Measurements from ENCODE around the gene TRIM8. TPM values are rescaled to one million over a fixed set of nuclear protein-coding genes. Genes with fewer than 3 reads are reported as not detected.

TRIM8 gene
- total RNA-seq, 1 experiment from 2014 or later = 91.6 TPM

GRCh38 chr10:102645388-102645740, 1.1 kb downstream of the TRIM8 start:
- no peaks in the 10 kb centered on the region for H3K27me3 ChIP-seq (ENCODE audit: insufficient read depth, low read length)
- peaks cover 17 to 44% of the 10 kb centered on the region in 2 experiments for H3K4me1 ChIP-seq (ENCODE audit: control insufficient read depth in 1 of 2, insufficient read depth in 2 of 2, low read length in 2 of 2)
- H4K20me1 ChIP-seq (ENCODE audit: insufficient read depth) = no peaks in the 10 kb centered on the region; the same call in 1 of the 2 replicates
- peak overlapping the region; percentile 67 for H3K9ac ChIP-seq (ENCODE audit: low read length)
- intact Hi-C loops (cut with micrococcal nuclease) = loop anchor here (2.0 kb wide), 1 partner anchor 69 kb away; the partner anchor contains the start of genes ARL3 and SFXN2
- RAD21 ChIA-PET (ENCODE audit: low non-redundant PET in 1 of 2, low total read pairs in 2 of 2, uncharacterized antibody in 2 of 2, unreplicated experiment in 2 of 2) = interaction anchor here in 1 of 2 experiments (1.3 kb wide), 1 partner anchor 24 kb away, joined by 9 read pairs; no protein-coding TSS in a partner anchor
- H3K9me2 ChIP-seq (ENCODE audit: insufficient read depth) = no peaks in the 10 kb centered on the region
- peaks cover 2 to 12% of the 10 kb centered on the region in 2 experiments; a peak in 1 of 4 replicates for H3K36me3 ChIP-seq (ENCODE audit: control insufficient read depth in 1 of 2, insufficient read depth in 2 of 2, low read length in 2 of 2)
- peak overlapping the region; percentile 86 for H3K27ac ChIP-seq (ENCODE audit: low read depth, low read length)
- CTCF ChIA-PET = interaction anchor here (0.7 to 2.8 kb wide), 8 partner anchors 25 to 415 kb away, joined by 3 to 13 read pairs (median 5); partner anchors contain the start of genes ACTR1A and SUFU
- peak; percentile 39 for DNase-seq (ENCODE audit: low read depth, low spot score)
- H3K79me2 ChIP-seq (ENCODE audit: insufficient read depth, low read length) = peaks cover 62% of the 10 kb centered on the region
- peak; percentile 1 for ATAC-seq
- no peak overlapping the region for H2AFZ ChIP-seq (ENCODE audit: low read depth, low read length, poor library complexity, severe bottlenecking)
- H3K4me3 ChIP-seq (replicated peaks in 1 of 2; ENCODE audit: low read depth in 1 of 2, low read length in 2 of 2) = peak overlapping the region; percentile 79 to 97
- no peaks in the 10 kb centered on the region for H3K9me3 ChIP-seq (ENCODE audit: control insufficient read depth in 1 of 2, insufficient read depth in 1 of 2, low read depth in 1 of 2, low read length in 2 of 2)
- TF ChIP-seq YY1 (IDR thresholded peaks at IDR 0.05; ENCODE audit: extremely low read depth, insufficient replicate concordance, low read depth, low read length) (peak; percentile 88), ATF3 (IDR thresholded peaks at IDR 0.05) (no peak)
- POLR2A ChIA-PET = interaction anchor here (0.6 to 1.6 kb wide), 4 partner anchors 30 to 195 kb away, joined by 3 to 8 read pairs (median 4); partner anchors contain the start of genes ARL3 and SFXN2
- no TSS peak for BruUV-seq (replicated peaks)
- peak overlapping the region; percentile 95 for H3K4me2 ChIP-seq (ENCODE audit: low read length)

GRCh38 chr10:102645741-102646609, 1.7 kb downstream of the TRIM8 start:
- H3K4me3 ChIP-seq (replicated peaks in 1 of 2; ENCODE audit: low read depth in 1 of 2, low read length in 2 of 2) = peak overlapping the region; percentile 79 to 97
- peak; percentile 23 for ATAC-seq
- peak overlapping the region; percentile 95 for H3K4me2 ChIP-seq (ENCODE audit: low read length)
- peak; percentile 82 for DNase-seq (ENCODE audit: low read depth, low spot score)
- H3K36me3 ChIP-seq (ENCODE audit: control insufficient read depth in 1 of 2, insufficient read depth in 2 of 2, low read length in 2 of 2) = peaks cover 2 to 15% of the 10 kb centered on the region in 2 experiments; a peak in 1 of 4 replicates
- peaks cover 68% of the 10 kb centered on the region for H3K79me2 ChIP-seq (ENCODE audit: insufficient read depth, low read length)
- no peaks in the 10 kb centered on the region; the same call in 1 of the 2 replicates for H4K20me1 ChIP-seq (ENCODE audit: insufficient read depth)
- no peaks in the 10 kb centered on the region for H3K9me2 ChIP-seq (ENCODE audit: insufficient read depth)
- ChIA-PET CTCF (interaction anchor here (1.3 to 2.8 kb wide), 4 partner anchors 24 to 416 kb away, joined by 5 to 13 read pairs (median 6); partner anchors contain the start of genes ACTR1A and SUFU), RAD21 (ENCODE audit: low non-redundant PET in 1 of 2, low total read pairs in 2 of 2, uncharacterized antibody in 2 of 2, unreplicated experiment in 2 of 2) (interaction anchor here in 1 of 2 experiments (0.6 to 1.3 kb wide), 2 partner anchors 16 to 24 kb away, joined by 3 to 9 read pairs; no protein-coding TSS in a partner anchor), POLR2A (interaction anchor here (0.6 to 1.6 kb wide), 10 partner anchors 12 to 195 kb away, joined by 3 to 10 read pairs (median 3); partner anchors contain the start of genes ACTR1A, ARL3 and SFXN2)
- peaks cover 17 to 46% of the 10 kb centered on the region in 2 experiments for H3K4me1 ChIP-seq (ENCODE audit: control insufficient read depth in 1 of 2, insufficient read depth in 2 of 2, low read length in 2 of 2)
- peak overlapping the region; percentile 86 for H3K27ac ChIP-seq (ENCODE audit: low read depth, low read length)
- TF ChIP-seq ZFX (IDR thresholded peaks at IDR 0.05) (peak; percentile 67; the same call in 1 of the 2 replicates), POLR2AphosphoS5 (IDR thresholded peaks at IDR 0.05; ENCODE audit: low read depth, low read length) (peak; percentile 73), TCF7L2 (IDR thresholded peaks at IDR 0.05; ENCODE audit: borderline replicate concordance, extremely low read depth, insufficient read depth, insufficient read length) (peak; percentile 36), ZBTB33 (IDR thresholded peaks at IDR 0.05; ENCODE audit: extremely low read depth, insufficient replicate concordance, low read length) (peak; percentile 67), MAX (IDR thresholded peaks at IDR 0.05) (no peak), EZH2 (IDR thresholded peaks at IDR 0.05) (no peak)
- no peaks in the 10 kb centered on the region for H3K27me3 ChIP-seq (ENCODE audit: insufficient read depth, low read length)
- no peak overlapping the region for H2AFZ ChIP-seq (ENCODE audit: low read depth, low read length, poor library complexity, severe bottlenecking)
- intact Hi-C loops (cut with micrococcal nuclease) = loop anchor here (1.0 to 2.0 kb wide), 4 partner anchors 23 to 143 kb away; partner anchors contain the start of genes ARL3, SFXN2 and SUFU
- BruUV-seq (replicated peaks) = TSS peak; percentile 80
- H3K9ac ChIP-seq (ENCODE audit: low read length) = peak overlapping the region; percentile 67
- H3K9me3 ChIP-seq (ENCODE audit: control insufficient read depth in 1 of 2, insufficient read depth in 1 of 2, low read depth in 1 of 2, low read length in 2 of 2) = no peaks in the 10 kb centered on the region
